ENCODE measurements around the gene C19orf12. TPM values are rescaled to one million over a fixed set of nuclear protein-coding genes. Genes with fewer than 3 reads are reported as not detected.

C19orf12 gene
- 36.0 and 41.7 TPM in 2 replicates for total RNA-seq (2014; rRNA removed)
- 21.6 TPM for polyA plus RNA-seq (2012)

DNA sequence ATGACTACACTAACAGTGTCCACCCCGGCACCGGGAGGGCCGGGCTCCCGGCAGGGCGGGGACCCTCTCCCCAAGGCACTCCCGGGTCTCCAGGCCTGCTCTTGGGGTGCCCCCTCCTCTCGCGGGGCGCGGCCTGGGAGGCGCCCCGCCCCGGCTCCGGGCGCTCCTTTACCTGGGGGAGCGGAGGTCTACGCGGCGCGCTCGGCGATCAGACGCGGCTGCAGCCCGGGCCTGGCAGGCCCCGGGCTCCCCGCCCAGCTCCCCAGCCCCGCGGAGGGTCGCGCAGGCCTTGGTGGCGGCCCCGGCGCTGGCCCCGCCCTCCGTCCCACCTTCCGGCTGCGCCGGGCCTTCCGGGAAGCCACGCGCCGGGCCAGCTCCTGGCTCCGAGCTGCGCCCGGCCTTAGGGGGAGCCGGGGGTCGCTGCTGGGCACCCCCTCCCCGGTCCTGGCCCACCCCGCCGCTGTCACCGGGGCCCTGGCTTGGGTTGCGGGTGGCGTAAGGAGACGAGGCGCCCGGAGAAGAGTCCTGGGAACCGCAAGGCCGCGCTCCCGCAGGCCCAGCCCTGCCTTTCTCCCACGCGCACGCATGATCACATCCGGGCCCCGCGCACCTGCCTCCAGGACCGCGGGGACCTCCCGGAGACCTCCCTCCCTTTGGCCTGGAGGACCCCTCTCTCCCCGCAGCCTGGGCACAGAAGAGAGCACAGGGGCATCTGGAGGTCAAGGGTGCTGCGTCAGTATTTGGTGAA is at the start of gene C19orf12:
Gene C19orf12 (minus strand): TSS at position 309 of the 748 bp plus-strand sequence. CDS start 6,848 bp downstream, outside the sequence.
- DNase-seq (ENCODE audit: low read depth) = peak; percentile 35

DNA sequence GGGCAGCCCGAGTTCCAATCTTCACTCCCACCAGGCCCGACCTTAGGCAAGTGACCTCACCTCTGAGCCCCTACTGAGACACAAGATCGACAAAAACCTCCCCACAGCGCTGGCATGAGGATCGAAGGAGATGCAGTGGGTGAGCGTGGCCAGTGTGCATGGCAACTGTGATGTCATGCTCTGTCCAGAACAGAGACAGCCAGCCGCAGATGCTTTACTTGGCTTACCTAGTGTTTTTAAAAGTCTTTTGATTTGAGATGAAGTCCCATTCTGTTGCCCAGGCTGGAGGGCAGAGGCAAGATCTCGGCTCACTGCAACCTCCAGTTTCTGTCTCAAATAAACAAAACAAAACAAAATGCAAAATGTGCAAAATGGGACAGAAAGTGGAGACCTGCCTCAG is 49.3 kb upstream of the C19orf12 start:
- no peak for DNase-seq (ENCODE audit: low read depth)

DNA sequence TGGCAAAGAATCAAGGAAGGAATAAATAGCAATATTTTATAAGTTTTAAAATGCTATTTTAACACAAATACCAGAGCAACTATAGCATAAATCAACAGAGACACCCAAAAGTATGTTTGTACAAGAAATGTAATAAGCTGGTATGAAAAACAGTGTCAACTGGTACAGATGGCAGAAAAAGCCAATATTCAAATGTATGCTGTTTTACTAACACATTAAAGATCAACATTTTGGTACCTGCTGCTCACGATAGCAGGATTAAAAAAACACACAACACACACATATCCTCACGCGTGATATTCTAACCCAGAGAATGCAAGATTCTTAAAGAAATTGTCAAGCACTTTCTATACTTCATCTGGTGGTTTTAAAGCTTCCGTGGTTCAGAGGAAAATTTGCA is 48.1 kb upstream of the C19orf12 start:
- DNase-seq (ENCODE audit: low read depth) = no peak

DNA sequence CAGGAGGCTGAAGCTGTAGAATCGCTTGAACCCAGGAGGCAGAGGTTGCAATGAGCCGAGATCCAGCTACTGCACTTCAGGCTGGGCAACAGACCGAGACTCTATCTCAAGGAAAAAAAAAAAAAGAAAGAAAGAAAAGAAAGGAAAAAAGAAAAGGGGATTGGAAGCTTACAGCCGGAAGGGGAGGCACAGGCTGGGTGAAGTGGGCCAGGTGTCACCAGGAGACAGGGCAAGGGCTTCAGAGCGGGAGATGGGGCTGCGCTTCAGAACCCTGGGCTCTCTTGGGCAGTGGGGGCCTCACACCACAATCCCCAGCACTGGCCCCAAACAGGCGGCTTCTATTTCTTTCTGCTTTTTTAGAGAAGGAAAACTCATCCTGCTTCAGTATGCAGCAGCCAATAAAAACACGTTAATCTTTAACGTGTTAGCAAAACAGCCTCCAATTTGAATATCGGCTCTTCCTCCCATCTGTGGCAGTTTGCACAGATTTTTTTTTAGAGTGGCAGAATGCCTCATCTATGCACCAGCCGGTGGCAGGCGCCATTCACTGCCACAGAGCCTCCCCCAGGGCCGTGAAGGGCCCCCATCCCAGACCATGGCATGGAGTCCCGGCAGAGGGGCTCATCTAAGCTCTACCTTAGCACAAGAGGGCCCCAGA is 46.6 kb upstream of the C19orf12 start:
- no peak for DNase-seq (ENCODE audit: low read depth)

DNA sequence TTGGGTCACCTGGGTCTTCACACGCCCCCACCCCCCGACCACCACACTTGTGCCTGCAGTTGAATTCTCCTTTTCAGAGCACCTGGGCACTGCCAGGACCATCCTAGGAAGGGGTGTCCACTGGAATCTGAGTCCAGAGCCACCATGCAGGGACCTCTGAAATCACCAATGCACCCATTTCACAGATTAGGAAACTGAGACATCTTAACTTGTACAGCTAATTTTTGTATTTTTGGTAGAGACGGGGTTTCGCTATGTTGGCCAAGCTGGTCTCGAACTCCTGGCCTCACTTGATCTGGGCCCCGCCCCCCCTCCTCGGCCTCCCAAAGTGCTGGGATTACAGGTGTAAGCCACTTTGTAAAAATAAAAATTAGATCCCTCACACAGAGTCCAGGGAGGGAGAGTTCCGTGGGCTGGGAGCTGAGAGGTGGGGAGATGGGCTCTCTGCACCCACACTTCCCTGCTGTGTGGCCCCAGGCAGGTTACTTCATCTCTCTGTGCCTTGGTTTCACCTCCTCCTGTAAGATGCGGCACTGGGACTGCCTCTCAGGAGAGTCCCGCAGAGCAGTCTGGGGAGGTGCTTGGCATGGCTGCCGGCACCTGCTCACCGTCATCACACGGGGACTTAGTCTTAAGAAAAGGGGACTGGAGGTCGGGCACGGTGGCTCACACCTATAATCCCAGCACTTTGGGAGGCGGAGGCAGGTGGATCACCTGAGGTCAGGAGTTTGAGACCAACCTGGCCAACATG is 45.9 kb upstream of the C19orf12 start:
- DNase-seq (ENCODE audit: low read depth) = no peak

DNA sequence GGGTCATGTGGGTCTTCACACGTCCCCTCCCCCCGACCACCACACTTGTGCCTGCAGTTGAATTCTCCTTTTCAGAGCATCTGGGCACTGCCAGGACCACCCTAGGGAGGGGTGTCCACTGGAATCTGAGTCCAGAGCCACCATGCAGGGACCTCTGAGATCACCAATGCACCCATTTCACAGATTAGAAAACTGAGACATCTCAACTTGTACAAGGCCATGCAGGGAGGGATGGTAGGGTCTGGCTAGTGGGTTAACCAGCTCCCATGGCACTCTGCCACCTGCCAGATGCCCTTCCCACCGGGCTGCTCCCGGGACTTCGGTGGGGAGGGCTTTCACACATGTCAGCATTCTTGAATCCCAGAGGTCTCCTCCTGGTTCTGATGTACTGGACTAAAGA is 44.3 kb upstream of the C19orf12 start:
- DNase-seq (ENCODE audit: low read depth) = no peak

DNA sequence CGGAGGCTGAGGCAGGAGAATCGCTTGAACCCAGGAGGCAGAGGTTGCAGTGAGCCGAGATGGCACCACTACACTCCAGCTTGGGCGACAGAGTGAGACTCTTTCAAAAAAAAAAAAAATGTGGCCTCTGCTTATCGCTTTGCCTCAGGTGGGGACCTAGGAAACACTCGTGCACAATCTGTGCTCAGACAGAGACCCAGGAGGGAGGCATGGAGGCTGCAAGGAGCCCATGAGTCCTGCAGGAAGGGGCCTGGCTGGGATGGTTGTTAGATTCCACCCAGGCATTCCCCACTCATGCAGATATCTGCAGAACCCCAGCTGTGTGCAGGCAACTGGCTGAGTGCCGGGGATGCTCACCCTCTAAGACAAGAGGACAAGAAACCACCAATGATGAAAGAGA is 43.8 kb upstream of the C19orf12 start:
- DNase-seq (ENCODE audit: low read depth) = no peak

DNA sequence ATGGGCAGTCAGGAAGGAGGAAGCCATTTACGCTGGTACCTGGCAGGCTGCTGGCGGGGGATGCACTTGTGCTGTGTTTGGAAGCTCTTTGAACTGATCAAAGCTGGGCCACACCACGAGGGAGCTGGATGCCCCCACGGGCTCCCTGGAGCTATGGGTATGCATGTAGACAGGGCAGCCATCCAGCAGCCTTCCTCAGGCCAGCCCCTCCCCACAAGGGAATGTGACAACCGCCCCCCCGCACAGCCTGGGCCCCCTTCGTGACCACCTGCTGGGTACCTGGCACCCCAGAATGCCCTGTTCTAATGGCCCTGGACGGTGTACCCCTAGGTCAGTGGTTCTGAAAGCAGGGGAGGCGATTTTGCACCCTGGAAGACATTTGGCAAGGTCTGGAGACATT is 42.5 kb upstream of the C19orf12 start:
- DNase-seq (ENCODE audit: low read depth) = no peak

DNA sequence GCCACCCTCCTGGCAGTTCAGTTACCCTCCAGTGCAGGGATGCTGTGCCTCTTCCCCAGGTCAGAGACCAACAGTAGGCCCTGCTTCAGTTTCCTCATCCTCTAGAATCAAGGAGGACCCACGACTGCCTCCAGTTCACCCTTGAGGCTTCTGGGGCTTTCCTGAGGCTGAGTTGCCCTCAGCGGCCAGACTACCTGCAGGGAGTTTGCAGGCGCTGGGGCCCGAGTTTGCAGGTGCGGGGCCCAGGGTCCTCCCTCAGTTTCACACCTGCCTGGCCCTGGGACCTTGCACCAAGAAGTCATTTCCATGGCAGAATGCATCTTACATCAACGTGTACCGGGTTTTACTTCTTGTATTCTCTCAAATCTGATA is 38.9 kb upstream of the C19orf12 start:
- DNase-seq (ENCODE audit: low read depth) = no peak

DNA sequence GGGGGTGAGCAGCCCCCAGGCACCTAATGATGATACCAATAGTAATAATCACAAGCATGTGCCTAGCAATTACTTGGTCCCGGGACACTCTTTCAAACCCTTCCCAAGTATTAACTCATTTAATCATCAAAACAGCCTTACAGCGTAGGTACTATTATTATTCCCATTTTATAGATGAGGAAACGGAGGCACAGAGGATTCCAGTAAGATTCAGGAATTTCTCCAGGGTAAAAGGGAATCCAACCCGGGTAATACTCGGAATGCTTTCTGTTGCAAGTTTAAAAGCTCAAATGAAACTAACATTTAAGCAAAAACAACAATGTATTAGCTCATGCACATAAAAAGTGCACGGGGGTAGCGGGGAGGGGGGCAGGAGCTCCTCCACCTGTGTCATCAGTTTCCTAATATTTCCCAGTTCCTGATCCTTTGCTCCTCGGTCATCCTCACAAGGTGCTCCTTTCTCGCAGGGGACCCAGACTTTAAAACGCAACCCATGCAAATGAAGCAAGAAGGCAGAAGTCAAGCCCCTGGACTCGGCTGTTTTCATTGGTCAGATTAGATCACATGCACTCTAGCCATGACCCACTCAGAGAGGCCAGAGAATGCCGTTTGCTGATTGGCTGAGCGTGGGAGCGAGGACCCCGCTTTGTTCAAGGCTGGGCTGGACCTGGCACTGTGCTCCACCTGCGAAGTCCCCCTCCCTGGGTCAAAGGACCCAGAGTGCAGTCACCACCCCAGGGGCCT is 38.3 kb upstream of the C19orf12 start:
- no peak for DNase-seq (ENCODE audit: low read depth)

DNA sequence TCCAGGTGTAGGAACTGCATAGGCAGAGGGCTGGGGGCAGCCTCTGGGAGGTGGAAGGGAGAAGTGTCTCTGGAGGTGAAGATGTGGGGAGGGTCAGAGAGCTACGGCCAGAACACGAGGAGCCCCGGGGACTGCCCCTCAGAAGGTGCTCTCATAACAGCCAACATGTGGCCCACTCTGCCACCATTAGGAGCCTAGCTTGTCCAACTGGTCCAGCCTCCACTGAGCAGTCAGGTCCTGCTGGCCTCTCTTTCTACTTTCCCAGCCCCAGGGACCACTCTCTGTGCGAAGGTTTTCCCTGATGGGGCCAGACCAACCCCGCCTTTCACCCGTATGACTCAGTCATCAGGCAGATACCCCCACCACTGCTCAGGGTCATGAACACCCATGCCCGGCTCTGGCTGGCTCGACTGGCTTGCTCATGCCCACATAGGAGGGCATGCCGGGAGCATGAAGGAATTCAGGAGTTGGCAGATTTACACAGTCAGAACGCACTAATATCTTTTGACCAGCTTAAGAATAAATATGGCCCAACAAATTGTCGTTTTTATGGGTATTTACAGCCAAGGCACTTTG is 37.5 kb upstream of the C19orf12 start:
- no peak for DNase-seq (ENCODE audit: low read depth)

DNA sequence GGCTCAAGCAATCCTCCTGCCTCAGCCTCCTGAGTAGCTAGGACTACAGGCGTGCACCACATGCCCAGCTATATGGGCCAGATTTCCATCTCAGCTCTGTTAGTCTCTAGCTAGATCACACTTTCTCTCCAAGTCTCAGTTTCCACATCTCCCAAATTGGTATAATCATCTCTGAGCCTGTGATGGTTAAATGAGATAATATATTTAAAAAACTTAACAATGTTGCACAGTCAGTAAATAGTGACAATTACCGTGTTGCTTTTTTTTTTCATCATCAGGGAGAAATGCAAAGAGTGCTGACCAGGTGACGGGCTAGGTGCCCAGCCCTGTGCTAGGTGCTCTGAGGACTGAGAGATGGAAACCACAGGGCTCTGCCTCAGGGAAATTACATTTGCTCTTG is 36.9 kb upstream of the C19orf12 start:
- DNase-seq (ENCODE audit: low read depth) = no peak

DNA sequence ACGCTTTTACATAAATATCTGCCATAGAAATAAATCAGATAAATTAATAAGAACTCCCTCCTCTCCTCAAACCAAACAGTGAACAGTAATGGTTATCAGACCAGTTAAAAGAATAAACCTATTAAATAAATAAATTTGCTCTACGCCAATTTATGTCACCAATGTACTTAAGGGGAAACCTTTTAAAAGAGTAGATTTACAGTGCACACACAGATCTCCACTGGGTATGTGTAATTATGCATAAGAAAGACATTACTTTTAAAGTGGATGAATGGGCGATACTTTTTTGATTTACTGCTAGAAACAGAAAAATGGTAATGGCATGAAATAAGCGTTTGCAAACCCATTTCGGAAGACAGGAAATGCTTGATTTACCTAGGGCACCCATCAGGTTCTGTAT is 34.9 kb upstream of the C19orf12 start:
- DNase-seq (ENCODE audit: low read depth) = no peak

DNA sequence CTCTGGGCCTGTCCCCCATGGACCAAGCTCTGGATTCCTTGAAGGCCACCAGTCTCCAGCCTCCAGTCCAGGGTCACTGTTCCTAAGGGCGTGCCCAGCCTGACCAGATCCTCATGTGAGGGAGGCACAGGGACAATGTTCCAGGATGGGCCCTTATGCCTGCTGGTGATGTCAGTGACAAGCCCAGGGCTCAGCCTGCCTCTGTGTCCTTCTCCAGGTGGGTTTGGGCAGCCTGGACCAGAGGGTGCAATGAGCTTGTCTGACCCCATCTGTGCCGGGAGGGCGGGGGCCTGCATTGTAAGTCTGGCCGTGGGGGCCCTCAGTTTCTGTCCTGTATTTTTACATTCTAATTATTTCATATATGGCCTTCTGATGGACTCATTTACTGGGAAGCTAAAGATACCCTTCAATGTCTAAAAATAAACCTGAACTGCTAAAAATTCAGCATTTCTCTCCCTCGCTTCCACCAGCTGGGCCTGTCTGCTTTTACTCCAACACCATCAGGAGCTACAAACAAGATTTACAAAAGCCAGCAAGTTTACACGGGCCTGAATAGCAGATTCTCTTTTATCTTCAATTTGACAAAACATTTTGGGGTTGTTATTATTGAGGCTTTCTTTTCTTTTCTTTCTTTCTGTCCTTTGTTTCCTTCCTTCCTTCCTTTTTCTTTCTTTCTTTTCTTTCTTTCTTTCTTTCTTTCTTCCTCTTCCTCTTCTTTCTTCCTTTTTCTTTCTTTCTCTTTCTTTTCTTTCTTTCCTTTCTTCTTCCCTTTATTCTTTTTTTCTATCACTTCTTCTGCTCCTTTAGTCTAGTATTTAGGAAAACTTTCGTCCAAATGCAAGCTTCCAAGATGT is 34.2 kb upstream of the C19orf12 start:
- no peak for DNase-seq (ENCODE audit: low read depth)

DNA sequence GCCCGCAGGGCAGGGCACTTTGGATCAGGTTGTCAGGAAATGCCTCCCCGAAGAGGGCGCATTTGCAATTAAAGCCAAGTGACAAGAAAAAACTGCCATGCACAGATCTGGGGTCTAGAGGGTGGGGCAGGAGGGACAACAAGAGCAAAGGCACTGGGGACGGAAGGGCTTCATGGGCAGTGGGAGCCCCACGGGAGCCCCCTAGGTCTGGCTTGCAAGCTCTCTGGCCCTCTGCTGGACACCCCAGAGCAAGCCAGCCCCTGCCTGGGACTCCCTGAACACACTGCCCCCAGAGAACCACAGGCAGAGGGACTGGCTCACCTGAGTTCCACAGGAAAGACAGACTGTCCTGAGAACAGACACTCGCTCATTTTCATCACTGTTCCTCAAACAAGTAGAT is 30.2 kb upstream of the C19orf12 start:
- no peak for DNase-seq (ENCODE audit: low read depth)

DNA sequence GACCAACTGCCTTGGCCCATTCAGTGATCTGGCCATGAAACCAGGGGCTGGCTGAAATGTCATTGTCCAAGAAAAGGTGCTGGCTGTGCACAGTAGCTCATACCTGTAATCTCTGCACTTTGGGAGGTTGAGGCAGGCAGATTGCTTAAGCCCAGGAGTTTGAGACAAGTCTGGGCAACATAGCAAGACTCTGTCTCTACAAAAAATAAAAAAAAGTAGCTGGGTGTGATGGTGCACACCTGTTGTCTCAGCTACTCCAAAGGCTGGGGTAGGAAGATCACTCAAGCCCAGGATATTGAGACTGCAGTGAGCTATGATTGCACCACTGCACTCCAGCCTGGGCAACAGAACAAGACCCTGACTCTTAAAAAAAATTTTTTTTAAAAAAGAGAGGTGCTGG is 28.6 kb upstream of the C19orf12 start:
- no peak for DNase-seq (ENCODE audit: low read depth)

DNA sequence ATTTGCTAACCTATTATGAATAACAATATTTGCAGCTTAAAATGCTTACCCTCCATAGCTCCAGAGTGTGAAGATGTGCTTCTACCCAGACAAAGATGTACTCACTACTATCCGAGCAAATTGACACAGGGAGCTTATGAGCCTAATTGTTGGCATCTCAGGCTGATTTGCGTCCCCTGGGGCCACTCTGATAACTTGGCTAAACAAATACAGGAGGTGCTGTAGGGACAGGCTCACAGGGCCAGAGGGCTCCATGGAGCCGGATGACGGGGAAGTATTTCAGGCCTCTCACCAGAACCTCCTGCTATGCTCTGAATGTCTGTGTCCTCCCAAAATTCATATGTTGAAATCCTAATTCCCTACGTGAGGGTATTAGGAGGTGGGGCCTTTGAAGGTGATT is 26.7 kb upstream of the C19orf12 start:
- DNase-seq (ENCODE audit: low read depth) = no peak

DNA sequence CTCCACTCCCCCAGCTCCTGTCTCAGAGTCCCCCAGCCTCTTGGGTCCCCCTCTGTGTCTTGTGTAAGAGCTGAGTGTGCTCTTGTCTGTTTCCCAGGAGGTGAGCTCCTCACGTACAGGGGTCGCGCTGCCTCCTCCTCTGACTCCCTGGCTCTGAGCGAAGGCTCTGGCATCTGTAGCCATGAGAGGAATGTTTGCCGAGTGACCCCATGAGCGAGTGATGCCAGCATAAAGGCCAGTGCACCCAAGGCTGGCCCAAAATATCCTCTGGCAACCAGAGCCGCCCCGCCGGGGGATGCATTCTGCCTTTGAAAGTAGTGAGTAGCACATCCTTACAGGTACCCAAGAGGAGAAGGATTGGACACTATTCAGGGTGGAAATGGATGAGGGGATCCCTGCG is 26.2 kb upstream of the C19orf12 start:
- DNase-seq (ENCODE audit: low read depth) = no peak

DNA sequence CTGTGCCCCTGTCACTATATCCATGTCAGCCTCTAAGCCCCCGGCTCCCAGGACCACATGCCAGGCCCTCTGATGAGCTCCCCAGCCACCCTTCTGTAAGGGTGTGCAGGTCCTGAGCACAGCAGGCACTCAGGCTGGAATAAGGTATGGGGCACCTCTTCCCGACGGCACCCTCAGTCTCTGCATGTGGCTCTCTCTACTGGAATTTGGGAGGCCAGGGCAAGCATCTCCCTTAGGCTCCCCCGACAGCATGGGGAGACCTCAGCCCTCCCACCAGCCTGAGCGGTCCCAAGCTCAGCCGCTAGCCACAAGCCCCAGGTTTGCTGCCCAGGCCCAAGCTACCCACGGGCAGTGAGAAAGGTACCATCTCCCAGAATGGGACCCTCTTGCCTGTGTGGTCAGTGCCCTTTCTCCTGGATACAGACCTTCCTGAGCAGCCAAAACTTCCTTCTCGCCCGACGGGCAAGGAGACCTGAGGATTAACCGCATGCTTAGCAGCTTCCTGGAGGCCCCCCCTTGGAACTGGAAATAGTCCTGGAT is 22.5 kb upstream of the C19orf12 start:
- DNase-seq (ENCODE audit: low read depth) = no peak

DNA sequence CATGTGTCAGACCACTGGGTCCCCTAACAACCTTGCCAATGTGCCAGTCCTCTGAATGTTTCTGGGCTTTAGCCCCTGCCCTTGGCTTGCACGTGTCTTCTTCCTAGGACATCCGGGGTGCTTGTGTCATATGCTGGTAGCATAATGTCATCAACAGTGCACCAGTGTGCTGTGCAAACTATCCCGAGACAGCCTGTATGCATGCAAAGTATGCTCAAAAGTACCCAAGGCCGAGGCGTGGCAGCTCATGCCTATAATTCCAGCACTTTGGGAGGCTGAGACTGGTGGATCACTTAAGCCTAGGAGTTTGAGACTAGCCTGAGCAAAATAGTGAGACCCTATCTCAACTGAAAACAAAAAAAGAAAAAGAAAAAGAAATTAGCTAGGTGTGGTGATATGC is 20.8 kb upstream of the C19orf12 start:
- DNase-seq (ENCODE audit: low read depth) = no peak

All from LHCN-M2 (cell line).